A673 (cell line): ENCODE results near the gene FARP2.

ENCODE experiments used
- EZH2 ChIP-seq: fragments of 200-600 bp; sonication (generic); IDR thresholded peaks from 2 replicates; pipeline ENCODE4 v1.6.1; 2017; ENCODE audit warnings: borderline replicate concordance, low read depth, mild to moderate bottlenecking, mixed read lengths, antibody characterized with exemption, low read length; ENCODE audit not compliant: poor library complexity, severe bottlenecking
- TF ChIP-seq, protein P1 (sequence below): fragments of 300-800, 200-600 bp; sonication (generic); conservative IDR thresholded peaks from 2 replicates; pipeline ENCODE4 v1.5.1; 2017; ENCODE audit warnings: low read depth, mild to moderate bottlenecking, antibody characterized with exemption, low read length, moderate library complexity, mixed read lengths

- TF ChIP-seq, protein P1, sequence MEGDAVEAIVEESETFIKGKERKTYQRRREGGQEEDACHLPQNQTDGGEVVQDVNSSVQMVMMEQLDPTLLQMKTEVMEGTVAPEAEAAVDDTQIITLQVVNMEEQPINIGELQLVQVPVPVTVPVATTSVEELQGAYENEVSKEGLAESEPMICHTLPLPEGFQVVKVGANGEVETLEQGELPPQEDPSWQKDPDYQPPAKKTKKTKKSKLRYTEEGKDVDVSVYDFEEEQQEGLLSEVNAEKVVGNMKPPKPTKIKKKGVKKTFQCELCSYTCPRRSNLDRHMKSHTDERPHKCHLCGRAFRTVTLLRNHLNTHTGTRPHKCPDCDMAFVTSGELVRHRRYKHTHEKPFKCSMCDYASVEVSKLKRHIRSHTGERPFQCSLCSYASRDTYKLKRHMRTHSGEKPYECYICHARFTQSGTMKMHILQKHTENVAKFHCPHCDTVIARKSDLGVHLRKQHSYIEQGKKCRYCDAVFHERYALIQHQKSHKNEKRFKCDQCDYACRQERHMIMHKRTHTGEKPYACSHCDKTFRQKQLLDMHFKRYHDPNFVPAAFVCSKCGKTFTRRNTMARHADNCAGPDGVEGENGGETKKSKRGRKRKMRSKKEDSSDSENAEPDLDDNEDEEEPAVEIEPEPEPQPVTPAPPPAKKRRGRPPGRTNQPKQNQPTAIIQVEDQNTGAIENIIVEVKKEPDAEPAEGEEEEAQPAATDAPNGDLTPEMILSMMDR: no peak
- TF ChIP-seq EZH2: no peak
These were observed 100.5 kb downstream of the FARP2 start for GRCh38 chr2:241456546-241456945.
